ENCODE measurements around the gene ZNF365. TPM values are rescaled to one million over a fixed set of nuclear protein-coding genes. Genes with fewer than 3 reads are reported as not detected.

Gene ZNF365
- polyA plus RNA-seq, 1 donor from 2014 or later, result 1.9 TPM

DNA sequence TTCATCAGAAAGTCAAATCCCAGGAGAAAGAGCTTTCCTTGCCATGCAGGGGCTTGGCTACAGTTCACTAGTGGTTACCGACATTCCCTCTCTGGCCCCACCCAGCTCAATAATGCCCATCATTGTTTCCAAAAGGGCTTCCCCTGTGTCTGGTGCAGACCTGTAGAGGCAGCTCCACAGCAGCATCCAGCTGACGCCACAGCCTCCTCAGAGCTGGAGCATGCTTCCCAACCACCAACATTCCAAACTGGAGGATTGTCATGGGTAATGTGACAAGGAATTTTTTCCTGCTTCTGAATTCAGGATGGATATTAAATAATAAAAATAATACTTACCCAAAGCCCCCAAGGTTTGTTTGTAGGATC is 77.4 kb downstream of the ZNF365 start:
- H3K9me2 ChIP-seq (ENCODE audit: insufficient read depth, low read length), result no peaks in the 10 kb centered on the region
- H3F3A ChIP-seq (ENCODE audit: insufficient read depth, low read length, poor library complexity, severe bottlenecking), result no peaks in the 10 kb centered on the region
- no peak overlapping the region for H2AFZ ChIP-seq (ENCODE audit: low read depth, low read length)
- no peak overlapping the region for H3K27ac ChIP-seq (ENCODE audit: low read length)
- no peaks in the 10 kb centered on the region for H4K20me1 ChIP-seq (ENCODE audit: insufficient read depth)
- H3K9ac ChIP-seq (ENCODE audit: low read length), result no peak overlapping the region
- TF ChIP-seq, protein P1, sequence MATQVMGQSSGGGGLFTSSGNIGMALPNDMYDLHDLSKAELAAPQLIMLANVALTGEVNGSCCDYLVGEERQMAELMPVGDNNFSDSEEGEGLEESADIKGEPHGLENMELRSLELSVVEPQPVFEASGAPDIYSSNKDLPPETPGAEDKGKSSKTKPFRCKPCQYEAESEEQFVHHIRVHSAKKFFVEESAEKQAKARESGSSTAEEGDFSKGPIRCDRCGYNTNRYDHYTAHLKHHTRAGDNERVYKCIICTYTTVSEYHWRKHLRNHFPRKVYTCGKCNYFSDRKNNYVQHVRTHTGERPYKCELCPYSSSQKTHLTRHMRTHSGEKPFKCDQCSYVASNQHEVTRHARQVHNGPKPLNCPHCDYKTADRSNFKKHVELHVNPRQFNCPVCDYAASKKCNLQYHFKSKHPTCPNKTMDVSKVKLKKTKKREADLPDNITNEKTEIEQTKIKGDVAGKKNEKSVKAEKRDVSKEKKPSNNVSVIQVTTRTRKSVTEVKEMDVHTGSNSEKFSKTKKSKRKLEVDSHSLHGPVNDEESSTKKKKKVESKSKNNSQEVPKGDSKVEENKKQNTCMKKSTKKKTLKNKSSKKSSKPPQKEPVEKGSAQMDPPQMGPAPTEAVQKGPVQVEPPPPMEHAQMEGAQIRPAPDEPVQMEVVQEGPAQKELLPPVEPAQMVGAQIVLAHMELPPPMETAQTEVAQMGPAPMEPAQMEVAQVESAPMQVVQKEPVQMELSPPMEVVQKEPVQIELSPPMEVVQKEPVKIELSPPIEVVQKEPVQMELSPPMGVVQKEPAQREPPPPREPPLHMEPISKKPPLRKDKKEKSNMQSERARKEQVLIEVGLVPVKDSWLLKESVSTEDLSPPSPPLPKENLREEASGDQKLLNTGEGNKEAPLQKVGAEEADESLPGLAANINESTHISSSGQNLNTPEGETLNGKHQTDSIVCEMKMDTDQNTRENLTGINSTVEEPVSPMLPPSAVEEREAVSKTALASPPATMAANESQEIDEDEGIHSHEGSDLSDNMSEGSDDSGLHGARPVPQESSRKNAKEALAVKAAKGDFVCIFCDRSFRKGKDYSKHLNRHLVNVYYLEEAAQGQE (IDR thresholded peaks at IDR 0.05; ENCODE audit: borderline replicate concordance), result no peak
- no peak for TF ChIP-seq POLR2AphosphoS5 (IDR thresholded peaks at IDR 0.05)
- no peak for TF ChIP-seq CTCF (IDR thresholded peaks at IDR 0.05; ENCODE audit: poor library complexity, severe bottlenecking)
- no peak for TF ChIP-seq SMC3 (conservative IDR thresholded peaks at IDR 0.05; ENCODE audit: poor library complexity)
- TF ChIP-seq EP300 (conservative IDR thresholded peaks at IDR 0.05; ENCODE audit: poor library complexity, severe bottlenecking), result no peak
- TF ChIP-seq EZH2 (IDR thresholded peaks at IDR 0.05; ENCODE audit: borderline replicate concordance, insufficient read depth, low read length, poor library complexity, severe bottlenecking), result no peak
- TF ChIP-seq MXI1 (conservative IDR thresholded peaks at IDR 0.05; ENCODE audit: poor library complexity, severe bottlenecking), result no peak
- H3K4me3 ChIP-seq (ENCODE audit: low read length), result no peak overlapping the region
- H3K79me2 ChIP-seq (replicated peaks; ENCODE audit: insufficient read depth, low read length), result no peaks in the 10 kb centered on the region
- H3K9me3 ChIP-seq (ENCODE audit: low read length), result no peaks in the 10 kb centered on the region
- no peaks in the 10 kb centered on the region for H3K36me3 ChIP-seq (ENCODE audit: insufficient read depth, low read length)
- H3K27me3 ChIP-seq (ENCODE audit: insufficient read depth, low read depth, low read length), result no peaks in the 10 kb centered on the region
- no peak overlapping the region for H3K4me2 ChIP-seq (ENCODE audit: low read length)

Small RNA genes lying within 50 kb of the gene (small RNA-seq; reads per million reads assigned to genes)
- gene RN7SL591P, result 0 reads per million in 3 experiments

Other genes starting within 250 kb of the ZNF365 start
- 4.5 and 4.7 TPM in 2 replicates for gene RTKN2, start 105.5 kb upstream of the ZNF365 start, polyA plus RNA-seq